HG02678 (cell line): Measurements from ENCODE around the gene RIMS4.

Experiments used
- ATAC-seq: cut with Tn5 transposase; IDR thresholded peaks from one replicate; pipeline ENCODE4 v1.9.1; 2021; ENCODE audit warnings: mild to moderate bottlenecking, moderate library complexity; ENCODE audit not compliant: unreplicated experiment

The RIMS4 gene

DNA sequence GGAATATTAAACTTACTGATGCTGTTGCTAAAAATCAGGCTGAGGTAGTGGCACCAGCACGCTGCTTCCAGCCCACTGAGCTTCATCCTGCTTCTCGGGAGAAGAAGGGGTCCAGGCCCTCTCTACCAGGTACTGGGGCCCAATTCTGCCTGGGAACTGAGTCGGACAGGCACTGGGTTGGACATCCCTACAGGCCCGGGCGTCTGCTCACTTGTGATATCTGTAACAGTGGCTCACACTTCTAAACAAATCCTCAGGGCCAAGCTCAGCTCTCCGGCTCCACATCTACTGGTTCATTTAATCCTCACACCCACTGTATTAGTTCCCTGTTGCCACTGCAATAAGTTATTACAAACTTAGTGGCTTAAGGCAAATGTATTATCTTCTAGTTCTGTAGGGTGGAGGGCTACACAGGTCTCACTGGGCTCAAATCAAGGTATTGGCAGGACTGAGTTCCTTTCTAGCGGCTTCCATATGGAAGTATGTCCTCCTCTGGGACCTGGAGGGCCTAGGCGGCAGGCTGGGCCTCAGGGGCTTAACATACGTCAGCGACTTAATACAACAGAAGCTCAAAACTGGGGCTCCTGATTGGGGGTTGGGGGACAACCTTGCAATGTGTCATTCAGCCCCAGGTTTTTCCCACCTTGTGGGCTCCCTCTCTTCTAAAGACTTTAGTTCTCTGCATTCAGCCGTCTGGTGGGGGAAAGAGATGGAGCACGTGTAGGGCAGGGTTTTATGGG lies 66.3 kb downstream of the RIMS4 start:
- no peak for ATAC-seq

DNA sequence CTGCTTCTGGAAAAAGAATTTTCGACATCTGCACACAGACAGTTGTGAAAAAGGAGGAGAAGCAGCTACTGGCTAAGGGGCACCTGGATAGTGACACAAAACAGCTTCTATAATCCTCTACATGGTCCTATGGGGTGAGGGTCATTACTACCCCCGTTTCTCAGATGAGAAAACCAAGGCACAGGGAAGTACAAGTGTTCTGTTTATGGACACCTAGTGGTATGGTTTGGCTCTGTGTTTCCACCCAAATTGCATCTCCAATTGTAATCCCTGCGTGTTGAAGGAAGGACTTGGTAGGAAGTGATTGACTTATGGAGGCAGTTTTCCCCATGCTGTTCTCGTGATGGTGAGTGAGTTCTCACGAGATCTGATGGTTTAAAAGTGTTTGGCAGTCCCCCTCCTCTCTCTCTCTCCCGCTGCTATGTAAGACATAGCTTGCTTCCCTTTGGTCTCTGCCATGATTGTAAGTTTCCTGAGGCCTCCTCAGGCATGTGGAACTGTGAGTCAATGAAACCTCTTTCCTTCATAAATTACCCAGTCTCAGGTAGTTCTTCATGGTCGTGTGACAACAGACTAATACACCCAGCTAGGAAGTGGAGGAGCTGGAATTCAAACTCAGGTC lies 67.2 kb downstream of the RIMS4 start:
- no peak for ATAC-seq

DNA sequence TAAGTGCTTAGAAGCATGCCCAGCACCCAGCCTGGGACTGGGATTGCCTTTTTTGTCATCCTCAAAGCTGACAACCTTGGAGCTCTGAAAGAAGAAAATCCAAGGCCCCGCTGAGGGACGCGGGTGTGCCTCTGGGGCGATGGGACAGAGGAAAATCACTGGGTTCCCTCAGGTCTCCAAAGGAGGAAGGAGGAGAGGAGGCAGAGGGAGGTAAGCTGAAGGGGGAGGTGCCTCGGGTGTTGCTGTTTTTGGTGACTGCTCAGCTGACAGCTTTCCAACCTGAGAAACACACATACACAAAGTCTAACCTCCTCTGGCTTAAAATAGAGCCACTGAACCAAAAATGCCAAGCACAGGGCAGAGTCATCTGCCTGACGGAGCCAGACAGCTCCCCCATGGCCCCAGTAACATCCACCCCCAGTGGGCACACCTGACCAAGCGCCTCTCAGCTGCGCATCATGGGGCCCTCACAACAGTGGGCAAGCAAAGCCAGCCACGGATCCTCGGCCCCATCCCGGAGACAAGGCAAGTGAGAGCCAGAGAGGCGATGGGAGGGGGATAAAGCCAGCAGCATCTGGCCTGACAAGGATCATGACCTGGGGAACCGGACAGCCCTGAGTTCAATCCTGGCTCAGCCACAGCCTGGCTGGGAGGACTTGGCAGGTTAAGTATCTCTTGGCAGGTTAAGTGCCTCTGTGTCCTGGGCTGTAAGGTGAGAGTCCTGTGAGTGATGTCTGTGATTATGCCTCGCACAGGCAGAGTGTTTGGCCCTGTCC lies 67.9 kb downstream of the RIMS4 start:
- ATAC-seq, result no peak

DNA sequence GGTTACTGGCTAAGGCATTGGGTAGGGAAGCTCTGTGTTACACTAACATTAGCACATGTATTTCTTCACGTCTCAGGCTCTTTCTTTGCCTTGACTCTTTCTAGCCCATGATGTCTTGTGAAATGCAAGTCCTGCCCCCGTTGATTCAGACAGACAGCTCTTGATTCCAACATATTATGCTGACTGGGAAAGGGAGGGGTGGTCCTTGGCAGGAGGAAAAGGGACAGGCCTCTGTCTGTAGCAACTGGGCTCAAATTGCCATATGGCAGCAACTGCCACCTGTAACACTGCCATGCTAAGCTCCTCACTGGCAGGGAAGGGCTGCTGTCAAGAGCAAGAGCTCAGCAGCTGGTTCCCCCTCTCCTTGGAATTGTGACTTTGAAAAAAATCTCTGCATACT lies 70.4 kb downstream of the RIMS4 start:
- ATAC-seq, result no peak

DNA sequence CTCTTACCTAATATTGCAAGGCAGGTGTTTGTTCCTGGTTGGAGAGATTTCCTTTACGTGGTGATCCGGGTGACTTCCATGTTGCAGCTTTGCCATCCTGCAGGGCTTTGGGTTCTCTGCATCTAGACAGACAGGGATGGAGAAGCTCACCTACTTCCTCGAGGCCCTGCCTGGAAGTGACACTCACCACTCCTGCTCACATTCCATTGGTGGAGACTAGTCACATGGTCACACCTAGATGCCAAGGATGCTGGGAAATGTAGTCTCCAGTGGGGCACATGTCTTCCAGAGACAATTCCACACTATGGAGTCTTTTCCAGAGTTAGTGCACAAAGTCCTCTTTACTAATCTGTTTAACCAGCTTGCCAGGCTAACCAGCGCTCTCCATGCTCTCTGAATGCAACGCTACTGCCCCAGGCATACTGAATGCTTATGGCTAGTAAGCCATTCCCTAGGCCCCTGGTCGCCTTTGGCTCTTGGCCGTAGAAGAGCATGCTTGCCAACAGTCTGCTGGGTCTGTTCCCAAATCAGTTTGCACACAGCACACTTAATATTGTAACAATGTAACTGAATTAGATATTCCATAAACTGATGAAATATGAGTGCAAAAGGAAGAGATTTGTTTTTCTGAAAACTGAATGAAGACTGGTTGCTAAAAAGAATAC lies 71.4 kb downstream of the RIMS4 start:
- no peak for ATAC-seq

DNA sequence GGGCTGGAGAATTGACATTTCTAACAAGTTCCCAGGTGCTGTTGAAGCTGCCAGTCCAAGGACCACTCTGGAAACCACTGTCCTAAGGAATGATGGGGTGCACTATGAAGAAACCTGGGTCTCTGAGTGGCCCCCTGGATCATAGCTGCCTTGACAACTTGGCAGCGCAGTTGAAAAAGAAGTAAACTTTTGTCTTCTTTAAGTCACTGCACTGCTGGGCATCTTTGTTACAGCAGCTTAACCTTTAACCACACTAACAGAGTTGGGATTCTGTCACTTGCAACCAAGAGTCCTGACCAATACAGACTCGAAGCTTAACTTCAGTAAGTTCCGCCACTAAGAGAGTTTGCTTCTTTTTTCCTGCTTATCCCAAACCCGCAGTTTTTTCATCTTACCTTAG lies 73.2 kb downstream of the RIMS4 start:
- ATAC-seq, result no peak

DNA sequence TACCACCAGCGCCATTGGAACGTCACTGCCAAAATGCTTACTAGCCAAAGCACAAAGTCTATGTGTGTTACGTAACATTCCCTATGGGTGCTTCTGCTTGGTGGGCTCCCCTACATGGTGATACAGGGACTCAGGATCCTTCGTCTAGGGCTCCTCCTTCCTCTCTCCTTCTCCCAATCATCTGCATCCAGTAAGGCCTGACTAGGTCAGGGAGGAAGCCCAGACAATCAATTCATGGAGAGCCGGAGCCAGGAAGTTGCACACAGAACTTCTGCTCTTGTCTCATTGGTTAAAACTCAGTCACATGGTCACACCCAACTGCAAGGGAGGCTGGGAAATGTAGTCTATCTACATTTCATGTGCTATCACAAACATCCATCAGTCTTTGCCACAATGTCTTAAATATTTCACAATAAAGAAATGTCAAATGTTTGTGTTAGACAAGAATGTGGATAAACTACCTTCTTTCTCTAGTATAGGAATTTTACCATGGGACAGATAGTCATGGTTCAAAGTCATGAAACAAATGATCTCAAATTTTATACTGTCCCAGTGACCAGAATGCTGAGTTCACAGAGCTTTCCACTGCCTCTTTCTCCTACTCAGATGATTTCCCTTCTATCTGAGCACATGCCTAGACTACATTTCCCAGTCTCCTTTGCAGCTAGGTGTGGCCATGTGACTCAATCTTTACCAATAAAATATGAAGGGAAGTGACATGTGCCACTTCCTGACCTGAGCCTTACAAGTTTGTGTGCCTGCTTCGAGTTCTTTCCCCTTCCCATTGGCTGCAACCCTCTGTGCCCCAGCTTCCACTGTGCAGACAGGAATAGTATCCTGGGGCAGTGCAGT lies 74.0 kb downstream of the RIMS4 start:
- no peak for ATAC-seq

DNA sequence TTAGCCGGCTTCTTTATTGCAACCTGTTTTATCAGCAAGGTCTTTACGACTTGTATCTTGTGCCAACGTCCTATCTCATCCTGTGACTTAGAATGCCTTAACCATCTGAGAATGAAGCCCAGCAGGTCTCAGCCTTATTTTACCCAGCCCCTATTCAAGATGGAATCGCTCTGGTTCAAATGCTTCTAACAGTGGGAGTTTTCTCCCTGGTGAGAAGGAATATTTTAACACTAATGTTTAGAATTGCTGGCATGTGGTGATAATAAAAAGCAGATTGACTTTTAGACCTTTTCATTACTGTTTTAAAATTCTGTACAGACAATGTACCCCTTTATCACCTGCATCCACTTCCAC lies 74.6 kb downstream of the RIMS4 start:
- ATAC-seq, result no peak

DNA sequence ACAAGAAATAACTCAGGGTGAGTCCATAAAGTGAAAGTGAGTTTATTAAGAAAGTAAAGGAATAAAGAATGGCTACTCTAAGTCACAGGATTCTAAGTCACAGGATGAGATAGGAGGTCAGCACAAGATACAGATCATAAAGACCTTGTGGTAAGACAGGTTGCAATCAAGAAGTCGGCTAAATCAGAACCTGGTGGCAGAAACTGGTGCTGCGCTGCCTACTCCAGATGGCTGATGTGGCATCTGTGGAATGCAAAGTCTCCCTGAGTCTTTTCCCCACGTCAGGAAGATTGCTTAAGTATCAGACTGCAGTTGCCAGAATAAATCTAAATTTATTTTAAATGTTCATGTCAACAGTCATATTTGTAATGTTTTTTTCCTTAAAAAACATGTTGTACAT lies 75.4 kb downstream of the RIMS4 start:
- ATAC-seq, result no peak

DNA sequence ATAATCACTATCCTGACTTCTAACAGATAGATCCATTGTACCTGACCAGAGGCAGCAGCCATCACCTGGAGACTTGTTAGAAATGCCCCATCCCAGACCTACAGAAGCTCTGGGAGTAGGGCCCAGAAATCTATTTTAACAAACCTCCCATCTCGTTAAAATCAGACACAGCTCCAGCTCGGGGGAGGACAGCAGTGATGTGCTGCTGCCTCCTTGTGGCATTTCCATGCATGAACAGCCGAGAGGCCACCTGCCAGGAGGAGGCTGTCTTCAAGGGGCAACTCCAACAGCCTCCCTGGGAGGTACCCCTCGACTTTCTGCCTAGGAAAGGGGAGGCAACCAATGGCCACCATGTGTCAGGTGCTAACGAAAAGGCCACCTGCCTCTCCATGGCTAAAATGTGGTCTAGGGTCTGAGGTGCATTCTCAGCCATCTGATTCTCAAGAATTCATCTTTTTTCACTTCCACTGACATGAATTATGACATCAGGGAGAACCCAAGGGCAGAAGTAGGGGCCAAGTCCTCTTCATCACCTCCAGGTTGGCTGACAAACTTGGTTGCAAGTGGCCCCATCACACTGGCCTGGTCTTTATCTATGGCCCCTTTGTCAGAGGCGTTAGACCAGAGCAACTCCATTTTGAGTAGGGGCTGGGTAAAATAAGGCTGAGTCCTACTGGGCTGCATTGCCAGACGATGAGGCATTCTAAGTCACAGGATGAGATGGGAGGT lies 76.8 kb downstream of the RIMS4 start:
- ATAC-seq, result no peak

DNA sequence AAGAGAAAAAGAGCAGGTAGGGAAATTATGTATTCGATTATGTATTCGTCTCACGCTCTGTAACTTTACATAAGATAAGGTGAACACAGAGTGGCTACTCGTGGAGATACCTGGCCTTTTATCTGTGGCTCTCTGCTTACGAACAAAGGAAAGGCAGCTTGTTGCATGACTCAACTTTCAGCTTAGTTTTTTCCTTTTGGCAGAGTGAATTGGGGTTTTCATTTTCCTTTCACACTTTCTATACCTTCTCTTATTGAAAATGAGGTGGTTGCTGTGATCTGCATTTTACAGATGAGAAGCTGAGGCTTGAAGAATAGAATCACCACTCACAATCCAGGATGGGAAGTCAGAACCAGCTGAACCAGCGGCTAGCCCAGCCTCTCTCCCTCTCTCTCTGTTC lies 78.0 kb downstream of the RIMS4 start:
- ATAC-seq, result no peak

DNA sequence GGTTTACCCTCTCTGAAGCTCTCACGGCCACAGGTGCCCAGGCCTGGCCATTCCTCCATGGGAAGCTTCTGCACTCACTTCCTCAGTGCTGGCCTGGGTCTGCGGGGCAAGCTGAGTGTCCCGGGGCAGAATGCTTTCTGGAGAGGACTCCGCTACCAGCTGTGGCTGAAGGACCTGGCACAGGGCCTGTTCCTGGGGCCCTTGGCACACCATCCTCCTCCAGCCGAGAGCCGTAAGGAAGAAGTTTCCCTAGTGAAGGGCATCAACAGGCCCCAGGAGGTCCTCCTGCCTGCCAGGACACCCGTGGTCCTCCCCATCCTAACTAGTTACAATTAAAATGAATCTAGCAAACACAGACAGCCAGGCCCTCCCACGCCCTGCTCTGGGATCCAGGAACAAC lies 78.7 kb downstream of the RIMS4 start:
- no peak for ATAC-seq

DNA sequence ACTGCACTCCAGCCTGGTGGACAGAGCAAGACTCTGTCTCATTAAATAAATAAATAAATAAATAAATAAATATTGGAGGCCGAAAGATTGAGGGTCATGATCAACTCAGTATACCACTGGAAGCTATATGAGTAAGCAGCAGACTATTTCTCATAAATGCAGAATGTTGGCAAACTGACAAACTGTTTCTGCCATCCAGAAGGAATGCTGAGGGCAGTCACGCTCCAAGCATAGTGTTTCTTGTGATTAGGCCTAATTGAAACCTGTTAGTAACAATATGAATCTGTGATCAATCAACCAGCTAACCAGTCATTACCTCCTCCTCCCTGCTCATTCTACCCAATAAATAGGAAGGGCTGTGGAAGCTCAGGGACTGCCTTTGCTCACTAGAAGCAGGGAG lies 79.9 kb downstream of the RIMS4 start:
- ATAC-seq, result no peak

DNA sequence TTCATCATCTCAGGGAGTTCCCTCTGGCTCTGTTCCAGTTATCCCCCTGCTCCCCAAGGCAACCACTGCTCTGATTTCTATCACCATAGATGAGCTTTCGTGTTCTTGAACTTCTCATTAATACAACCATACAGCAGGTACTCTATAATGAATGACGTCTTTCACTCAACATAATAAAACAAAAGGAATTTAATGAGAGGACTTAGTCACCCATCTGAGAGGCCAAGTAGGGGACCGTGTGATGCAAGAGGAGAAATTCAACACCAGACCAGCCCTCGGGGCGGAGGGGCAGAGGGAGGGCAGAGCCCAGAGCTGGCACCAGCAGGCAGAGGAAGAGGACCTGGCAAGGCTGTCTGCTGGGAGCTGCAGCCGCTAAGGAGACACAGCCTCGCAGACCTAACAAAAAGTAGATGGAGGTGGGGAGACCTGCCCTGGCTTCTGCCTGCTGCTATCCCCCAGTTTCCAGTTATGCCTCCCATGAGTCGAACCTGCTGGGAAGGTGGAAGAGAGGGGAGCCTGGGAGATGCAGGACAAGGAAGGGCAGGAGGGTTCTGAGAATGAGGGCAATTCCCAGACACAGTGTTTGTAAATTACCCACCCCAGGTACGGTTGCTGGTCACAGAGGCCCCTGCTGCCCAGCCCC lies 81.4 kb downstream of the RIMS4 start:
- no peak for ATAC-seq

DNA sequence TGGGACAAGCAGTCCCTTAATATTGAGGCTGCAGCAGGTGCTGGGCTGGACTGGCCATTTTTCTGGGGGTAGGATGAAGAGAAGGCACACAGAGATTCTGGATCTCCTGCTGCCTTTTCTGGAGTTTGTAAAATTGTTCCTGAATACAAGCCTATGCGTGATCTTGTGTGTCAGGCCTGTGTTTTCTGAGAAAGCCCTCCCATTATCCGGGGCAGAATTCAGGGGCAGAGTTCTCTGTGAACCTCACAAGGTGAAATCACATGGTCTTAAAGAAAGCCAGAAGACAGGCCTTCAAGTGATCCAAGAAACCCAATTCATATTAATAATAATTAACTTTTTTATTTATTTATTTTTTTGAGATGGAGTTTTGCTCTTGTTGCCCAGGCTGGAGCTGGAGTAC lies 82.7 kb downstream of the RIMS4 start:
- no peak for ATAC-seq

DNA sequence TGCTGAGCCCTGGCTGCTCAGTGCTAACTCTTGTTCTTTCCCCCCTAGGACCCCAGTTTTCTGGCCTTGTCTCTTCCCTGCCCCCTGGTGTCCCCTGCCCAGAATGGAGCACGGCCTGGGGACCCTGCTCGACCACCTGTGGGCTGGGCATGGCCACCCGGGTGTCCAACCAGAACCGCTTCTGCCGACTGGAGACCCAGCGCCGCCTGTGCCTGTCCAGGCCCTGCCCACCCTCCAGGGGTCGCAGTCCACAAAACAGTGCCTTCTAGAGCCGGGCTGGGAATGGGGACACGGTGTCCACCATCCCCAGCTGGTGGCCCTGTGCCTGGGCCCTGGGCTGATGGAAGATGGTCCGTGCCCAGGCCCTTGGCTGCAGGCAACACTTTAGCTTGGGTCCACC lies 83.3 kb downstream of the RIMS4 start:
- no peak for ATAC-seq

DNA sequence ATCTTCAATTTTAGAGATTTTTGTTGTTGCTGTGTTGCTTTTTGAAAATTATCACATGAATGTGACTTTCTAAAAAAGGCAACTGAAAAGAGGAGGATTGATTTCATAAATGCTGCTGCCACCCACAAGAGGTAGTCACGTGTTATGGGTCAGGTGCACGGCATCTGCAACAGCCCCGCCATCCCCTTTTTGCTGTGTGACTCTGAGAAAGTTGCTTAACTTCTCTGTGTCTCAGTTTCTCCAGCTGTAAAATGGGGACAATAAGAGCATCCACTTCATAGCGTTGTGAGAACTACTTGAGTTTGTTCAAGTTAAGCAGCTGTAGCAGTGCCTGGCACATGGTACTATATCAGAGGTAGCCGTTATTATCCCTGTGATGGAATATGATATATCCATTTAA lies 84.5 kb downstream of the RIMS4 start:
- ATAC-seq, result no peak

DNA sequence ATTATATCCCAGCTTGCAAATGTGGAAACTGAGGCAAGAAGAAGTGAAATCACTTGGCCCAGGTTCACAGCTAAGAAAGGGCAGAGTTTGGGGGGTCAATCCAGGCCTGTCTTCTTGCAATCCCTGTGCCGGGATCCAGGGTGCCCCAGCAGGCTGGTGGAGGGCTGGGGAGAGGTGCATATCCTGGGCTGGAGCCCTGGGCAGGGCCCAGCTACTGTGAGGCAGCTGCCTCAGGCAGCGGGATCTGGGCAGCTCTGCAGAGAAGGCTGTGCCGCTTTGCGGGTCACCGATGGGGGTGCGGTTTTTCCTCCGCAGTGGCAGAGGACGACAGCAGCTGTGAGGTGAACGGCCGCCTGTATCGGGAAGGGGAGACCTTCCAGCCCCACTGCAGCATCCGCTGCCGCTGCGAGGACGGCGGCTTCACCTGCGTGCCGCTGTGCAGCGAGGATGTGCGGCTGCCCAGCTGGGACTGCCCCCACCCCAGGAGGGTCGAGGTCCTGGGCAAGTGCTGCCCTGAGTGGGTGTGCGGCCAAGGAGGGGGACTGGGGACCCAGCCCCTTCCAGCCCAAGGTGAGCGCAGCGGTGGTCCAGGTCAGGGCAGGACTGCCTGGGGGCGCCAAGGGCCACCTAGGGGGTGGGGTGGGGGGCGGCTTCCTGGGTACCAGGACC lies 85.8 kb downstream of the RIMS4 start:
- ATAC-seq, result no peak

DNA sequence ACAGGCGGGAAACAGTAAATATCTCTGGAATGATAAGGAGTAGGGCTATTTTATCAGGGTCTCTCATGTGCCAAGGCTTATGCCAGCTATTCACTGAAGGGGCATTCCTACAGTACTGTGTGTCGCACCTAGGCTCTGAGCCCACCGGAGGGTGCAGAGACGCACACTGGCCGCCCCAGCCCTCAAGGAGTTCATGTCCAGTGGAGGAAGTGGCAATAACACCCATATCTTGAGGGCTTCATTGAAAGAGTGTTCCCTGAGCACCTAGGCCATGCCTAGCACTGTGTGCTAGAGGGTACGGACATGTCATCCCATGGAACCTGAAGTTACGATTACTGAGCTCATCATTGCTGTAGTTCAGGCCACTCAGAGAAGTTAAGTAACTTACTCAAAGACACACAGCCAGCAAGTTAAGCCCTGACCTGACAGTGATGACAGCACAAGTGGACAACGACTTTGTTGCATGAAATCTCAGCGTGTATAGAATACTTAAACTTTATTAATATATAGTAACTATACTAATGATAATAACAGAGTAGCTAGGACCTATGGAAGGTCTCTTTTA lies 86.5 kb downstream of the RIMS4 start:
- no peak for ATAC-seq
